Astrocyte of the spinal cord (primary cell): ENCODE measurements around the gene FBXO27.
"Not testable (repeated sequence)": the region's sequence is repeated elsewhere in the genome, so short reads cannot be mapped to it uniquely, and the experiment has no call there.

Source experiments
- DNase-seq: peaks from one replicate; pipeline ENCODE4 v3.0.0; 2011; ENCODE audit warnings: low read depth, low spot score
- H3K4me3 ChIP-seq: 2 replicates; pipeline ENCODE4 v1.5.1; 2011; ENCODE audit warnings: low read depth, mild to moderate bottlenecking, low read length, moderate library complexity
- in situ Hi-C: cut with HindIII; loops from 2 replicates; pipeline ENCODE4 v1.10.0; 2017; ENCODE audit warnings: low sequenced_read_pairs
- TF ChIP-seq, protein P1 (sequence below): IDR thresholded peaks from 2 replicates; pipeline ENCODE4 v1.5.1; 2012; ENCODE audit warnings: low read depth, mild to moderate bottlenecking, low read length, inconsistent platforms

Gene FBXO27

GRCh38 chr19:39070888-39071287 lies 38.5 kb upstream of the FBXO27 start:
- TF ChIP-seq, protein P1, sequence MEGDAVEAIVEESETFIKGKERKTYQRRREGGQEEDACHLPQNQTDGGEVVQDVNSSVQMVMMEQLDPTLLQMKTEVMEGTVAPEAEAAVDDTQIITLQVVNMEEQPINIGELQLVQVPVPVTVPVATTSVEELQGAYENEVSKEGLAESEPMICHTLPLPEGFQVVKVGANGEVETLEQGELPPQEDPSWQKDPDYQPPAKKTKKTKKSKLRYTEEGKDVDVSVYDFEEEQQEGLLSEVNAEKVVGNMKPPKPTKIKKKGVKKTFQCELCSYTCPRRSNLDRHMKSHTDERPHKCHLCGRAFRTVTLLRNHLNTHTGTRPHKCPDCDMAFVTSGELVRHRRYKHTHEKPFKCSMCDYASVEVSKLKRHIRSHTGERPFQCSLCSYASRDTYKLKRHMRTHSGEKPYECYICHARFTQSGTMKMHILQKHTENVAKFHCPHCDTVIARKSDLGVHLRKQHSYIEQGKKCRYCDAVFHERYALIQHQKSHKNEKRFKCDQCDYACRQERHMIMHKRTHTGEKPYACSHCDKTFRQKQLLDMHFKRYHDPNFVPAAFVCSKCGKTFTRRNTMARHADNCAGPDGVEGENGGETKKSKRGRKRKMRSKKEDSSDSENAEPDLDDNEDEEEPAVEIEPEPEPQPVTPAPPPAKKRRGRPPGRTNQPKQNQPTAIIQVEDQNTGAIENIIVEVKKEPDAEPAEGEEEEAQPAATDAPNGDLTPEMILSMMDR: no peak
- DNase-seq: peak; percentile 32
- no peak overlapping the region for H3K4me3 ChIP-seq
- in situ Hi-C loops: no loop called here

GRCh38 chr19:39068259-39068658 lies 35.9 kb upstream of the FBXO27 start:
- DNase-seq, in situ Hi-C loops: not testable (repeated sequence)

DNA sequence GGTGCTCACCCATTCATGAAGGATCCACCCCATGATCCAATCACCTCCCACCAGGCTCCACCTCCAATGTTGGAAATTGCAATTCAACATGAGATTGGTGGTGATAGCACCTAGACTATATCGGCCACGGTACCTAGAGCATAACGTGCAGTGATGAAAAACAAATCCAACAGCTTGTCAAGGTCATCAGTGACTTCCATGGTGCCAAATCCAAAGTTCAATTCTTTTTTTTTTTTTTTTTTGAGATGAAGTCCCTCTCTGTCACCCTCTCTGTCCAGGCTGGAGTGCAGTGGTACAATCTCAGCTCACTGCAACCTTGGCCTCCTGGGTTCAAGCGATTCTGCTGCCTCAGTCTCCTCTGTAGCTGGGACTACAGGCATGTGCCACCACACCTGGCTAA lies 34.8 kb upstream of the FBXO27 start:
- no peak for DNase-seq
- no peak overlapping the region for H3K4me3 ChIP-seq
- in situ Hi-C loops: no loop called here
- TF ChIP-seq, protein P1: no peak

More at GRCh38 chr19:39068259-39068658, 35.9 kb upstream of the FBXO27 start:
- H3K4me3 ChIP-seq: not testable (repeated sequence)

GRCh38 chr19:39065928-39066327 lies 33.6 kb upstream of the FBXO27 start:
- no peak for DNase-seq
- in situ Hi-C loops: no loop called here
- TF ChIP-seq, protein P1: no peak
- H3K4me3 ChIP-seq: no peak overlapping the region

DNA sequence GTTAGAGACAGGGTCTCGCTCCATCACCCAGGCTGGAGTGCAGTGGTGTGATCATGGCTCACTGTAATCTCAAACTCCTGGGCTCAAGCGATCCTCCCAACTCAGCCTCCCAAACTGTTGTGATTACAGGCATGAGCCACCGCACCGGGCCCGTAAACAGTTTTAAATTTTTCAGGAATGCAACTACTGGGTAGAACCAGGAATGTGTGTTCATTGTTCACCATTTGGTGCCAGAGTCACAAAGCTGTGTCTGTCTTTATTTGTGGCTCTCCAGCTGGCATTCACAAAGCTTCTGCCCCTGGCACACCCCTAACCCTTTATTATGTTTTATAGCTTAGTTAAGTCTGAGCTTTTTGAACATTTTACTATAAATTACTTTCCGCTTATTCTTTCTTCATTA lies 32.1 kb upstream of the FBXO27 start:
- DNase-seq: no peak
- TF ChIP-seq, protein P1: no peak
- in situ Hi-C loops: no loop called here
- no peak overlapping the region for H3K4me3 ChIP-seq

DNA sequence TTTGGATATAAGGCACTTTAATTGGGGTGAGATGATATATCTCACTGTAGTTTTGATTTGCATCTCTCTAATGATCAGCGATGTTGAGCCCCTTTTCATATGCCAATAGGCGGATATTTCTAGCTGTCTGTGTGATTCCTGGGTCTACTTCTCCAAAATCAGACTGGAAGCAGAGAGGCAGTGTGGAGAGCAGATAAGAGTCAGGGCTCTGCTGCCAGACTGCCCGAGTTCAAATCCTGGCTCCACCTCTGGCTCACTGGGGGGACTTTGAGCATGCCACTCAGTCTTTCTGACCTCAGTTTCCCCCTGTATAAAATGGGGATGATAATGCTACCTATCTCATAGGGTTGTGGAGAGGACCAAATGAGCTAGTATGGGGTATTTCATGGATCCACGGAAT lies 27.8 kb upstream of the FBXO27 start:
- in situ Hi-C loops: no loop called here
- no peak for DNase-seq
- TF ChIP-seq, protein P1: no peak
- H3K4me3 ChIP-seq: no peak overlapping the region

GRCh38 chr19:39059302-39059701 lies 27.0 kb upstream of the FBXO27 start:
- DNase-seq: no peak
- in situ Hi-C loops: no loop called here
- TF ChIP-seq, protein P1: no peak
- no peak overlapping the region for H3K4me3 ChIP-seq
